ENCODE results near the gene PCGF3. TPM values are rescaled to one million over a fixed set of nuclear protein-coding genes. Genes with fewer than 3 reads are reported as not detected.
A peak's percentile ranks its signal among the peaks of the same experiment; 100 is the strongest.

Gene PCGF3
- polyA plus RNA-seq, 4 donors, result 27.3 to 71.6 (median 55.3) TPM

DNA sequence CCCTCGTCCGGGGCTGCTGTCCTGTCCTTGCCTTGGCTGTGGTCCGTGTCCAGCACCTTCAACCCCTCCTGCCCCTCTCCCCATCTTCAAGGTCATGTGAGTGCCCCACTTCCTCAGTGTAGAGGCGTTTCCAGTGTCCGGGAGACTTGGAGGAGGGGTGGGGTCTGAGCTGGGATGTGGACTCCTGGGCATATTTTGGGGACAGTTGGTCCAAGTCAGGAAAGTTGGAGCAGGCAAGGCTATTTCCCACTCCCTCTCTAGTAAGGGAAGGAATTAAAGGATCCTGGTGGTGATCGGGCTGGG, 3.0 kb downstream of the PCGF3 start:
- Histone ChIP-seq H3K9me3 (ENCODE audit: control insufficient read depth in 2 of 2, insufficient read depth in 1 of 2, low read depth in 1 of 2, low read length in 1 of 2) (no peaks in the 10 kb centered on the region), H3K4me3 (ENCODE audit: low read depth in 1 of 3, low read length in 3 of 3) (no peak overlapping the region), H3K27me3 (ENCODE audit: control insufficient read depth in 3 of 3, insufficient read depth in 3 of 3, low read length in 3 of 3) (no peaks in the 10 kb centered on the region), H3K4me1 (ENCODE audit: control insufficient read depth in 3 of 3, insufficient read depth in 2 of 3, low read depth in 1 of 3, low read length in 2 of 3) (peaks cover 0 to 5% (median 3%) of the 10 kb centered on the region in 3 donors), H3K36me3 (ENCODE audit: control insufficient read depth in 3 of 3, insufficient read depth in 2 of 3, low read depth in 1 of 3, low read length in 3 of 3) (peaks cover 0 to 34% (median 0%) of the 10 kb centered on the region in 3 donors), H3K27ac (ENCODE audit: low read depth in 1 of 3, low read length in 2 of 3) (no peak overlapping the region)
- DNase-seq (no peak), FAIRE-seq (no peak)
- WGBS, 3 donors, result 83 to 94% (median 88%) methylated on average over 6 of the region's 6 CpGs

DNA sequence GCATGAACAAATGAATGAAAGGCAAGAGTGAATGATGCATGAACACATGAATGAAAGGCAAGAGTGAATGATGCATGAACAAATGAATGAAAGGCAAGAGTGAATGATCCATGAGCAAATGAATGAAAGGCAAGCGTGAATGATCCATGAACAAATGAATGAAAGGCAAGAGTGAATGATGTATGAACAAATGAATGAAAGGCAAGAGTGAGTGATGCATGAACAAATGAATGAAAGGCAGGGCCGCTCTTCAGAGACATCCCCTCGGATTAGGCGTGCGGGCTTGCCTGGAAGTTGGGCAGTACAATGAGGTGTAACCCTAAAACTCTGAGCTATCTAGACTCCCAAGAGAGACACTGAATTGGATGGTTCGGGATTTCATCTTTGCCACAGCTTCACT, 3.7 kb downstream of the PCGF3 start:
- no peak for FAIRE-seq
- no peak for DNase-seq
- WGBS, 3 donors, result 95 to 96% (median 95%) methylated on average over 6 of the region's 6 CpGs
- Histone ChIP-seq H3K27ac (ENCODE audit: low read depth in 1 of 3, low read length in 2 of 3) (no peak overlapping the region), H3K4me3 (ENCODE audit: low read depth in 1 of 3, low read length in 3 of 3) (no peak overlapping the region), H3K4me1 (ENCODE audit: control insufficient read depth in 3 of 3, insufficient read depth in 2 of 3, low read depth in 1 of 3, low read length in 2 of 3) (peaks cover 0 to 5% (median 3%) of the 10 kb centered on the region in 3 donors), H3K9me3 (ENCODE audit: control insufficient read depth in 2 of 2, insufficient read depth in 1 of 2, low read depth in 1 of 2, low read length in 1 of 2) (no peaks in the 10 kb centered on the region), H3K36me3 (ENCODE audit: control insufficient read depth in 3 of 3, insufficient read depth in 2 of 3, low read depth in 1 of 3, low read length in 3 of 3) (peaks cover 0 to 42% (median 0%) of the 10 kb centered on the region in 3 donors), H3K27me3 (ENCODE audit: control insufficient read depth in 3 of 3, insufficient read depth in 3 of 3, low read length in 3 of 3) (no peaks in the 10 kb centered on the region)

DNA sequence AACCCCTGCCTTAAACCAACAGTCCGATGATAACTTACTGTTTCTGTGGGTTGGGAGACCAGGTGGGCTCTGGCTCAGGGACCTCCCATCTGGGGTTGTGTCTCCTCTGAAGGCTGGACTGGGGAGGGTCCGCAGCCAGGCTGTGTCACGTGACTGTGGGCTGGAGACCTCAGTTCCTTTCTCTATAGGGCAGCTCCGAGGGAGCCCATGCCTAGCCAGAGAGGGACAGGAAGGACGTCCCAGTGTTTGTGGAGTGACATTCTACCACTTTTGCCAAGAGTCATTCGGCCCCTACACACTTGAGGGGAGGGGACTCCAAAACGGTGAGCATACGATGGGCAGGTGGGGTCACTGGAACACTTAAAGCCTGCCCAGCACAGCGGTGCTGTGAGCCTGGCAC, 4.5 kb downstream of the PCGF3 start:
- DNase-seq (no peak), FAIRE-seq (no peak)
- H3K4me3 ChIP-seq (ENCODE audit: low read depth in 1 of 3, low read length in 3 of 3), result no peak overlapping the region
- peaks cover 0 to 46% (median 0%) of the 10 kb centered on the region in 3 donors for H3K36me3 ChIP-seq (ENCODE audit: control insufficient read depth in 3 of 3, insufficient read depth in 2 of 3, low read depth in 1 of 3, low read length in 3 of 3)
- H3K9me3 ChIP-seq (ENCODE audit: control insufficient read depth in 2 of 2, insufficient read depth in 1 of 2, low read depth in 1 of 2, low read length in 1 of 2), result no peaks in the 10 kb centered on the region
- 76 to 82% (median 78%) methylated on average over 9 of the region's 9 CpGs for WGBS, 3 donors
- no peak overlapping the region for H3K27ac ChIP-seq (ENCODE audit: low read depth in 1 of 3, low read length in 2 of 3)
- no peaks in the 10 kb centered on the region for H3K27me3 ChIP-seq (ENCODE audit: control insufficient read depth in 3 of 3, insufficient read depth in 3 of 3, low read length in 3 of 3)
- peaks cover 0 to 5% (median 3%) of the 10 kb centered on the region in 3 donors for H3K4me1 ChIP-seq (ENCODE audit: control insufficient read depth in 3 of 3, insufficient read depth in 2 of 3, low read depth in 1 of 3, low read length in 2 of 3)

DNA sequence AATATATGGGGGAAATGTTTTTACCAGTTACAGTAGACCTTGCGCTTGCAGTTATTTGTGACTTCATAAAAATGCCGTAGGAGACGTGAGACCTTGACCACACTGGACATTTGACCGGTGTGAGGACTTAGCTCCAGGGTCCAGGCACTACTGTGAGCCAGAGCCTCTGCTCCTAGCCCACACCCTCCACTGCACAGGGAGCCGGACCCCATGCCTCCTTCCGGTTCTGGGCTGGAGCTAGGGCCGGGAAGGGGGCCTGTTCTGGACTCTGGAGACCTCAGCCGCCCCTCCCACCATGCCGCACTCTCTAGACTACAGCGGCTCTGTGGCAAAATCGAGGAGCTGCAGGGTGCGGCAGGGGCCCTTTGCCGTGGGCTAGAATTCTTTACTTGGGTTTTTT, 5.3 kb downstream of the PCGF3 start:
- H3K27ac ChIP-seq (ENCODE audit: low read depth in 1 of 3, low read length in 2 of 3), result no peak overlapping the region
- 89 to 93% (median 92%) methylated on average over 13 of the region's 13 CpGs for WGBS, 3 donors
- no peak for FAIRE-seq
- DNase-seq, result no peak
- H3K36me3 ChIP-seq (ENCODE audit: control insufficient read depth in 3 of 3, insufficient read depth in 2 of 3, low read depth in 1 of 3, low read length in 3 of 3), result peaks cover 0 to 46% (median 0%) of the 10 kb centered on the region in 3 donors
- peaks cover 0 to 5% (median 3%) of the 10 kb centered on the region in 3 donors for H3K4me1 ChIP-seq (ENCODE audit: control insufficient read depth in 3 of 3, insufficient read depth in 2 of 3, low read depth in 1 of 3, low read length in 2 of 3)
- H3K4me3 ChIP-seq (ENCODE audit: low read depth in 1 of 3, low read length in 3 of 3), result no peak overlapping the region
- H3K9me3 ChIP-seq (ENCODE audit: control insufficient read depth in 2 of 2, insufficient read depth in 1 of 2, low read depth in 1 of 2, low read length in 1 of 2), result no peaks in the 10 kb centered on the region
- H3K27me3 ChIP-seq (ENCODE audit: control insufficient read depth in 3 of 3, insufficient read depth in 3 of 3, low read length in 3 of 3), result no peaks in the 10 kb centered on the region

DNA sequence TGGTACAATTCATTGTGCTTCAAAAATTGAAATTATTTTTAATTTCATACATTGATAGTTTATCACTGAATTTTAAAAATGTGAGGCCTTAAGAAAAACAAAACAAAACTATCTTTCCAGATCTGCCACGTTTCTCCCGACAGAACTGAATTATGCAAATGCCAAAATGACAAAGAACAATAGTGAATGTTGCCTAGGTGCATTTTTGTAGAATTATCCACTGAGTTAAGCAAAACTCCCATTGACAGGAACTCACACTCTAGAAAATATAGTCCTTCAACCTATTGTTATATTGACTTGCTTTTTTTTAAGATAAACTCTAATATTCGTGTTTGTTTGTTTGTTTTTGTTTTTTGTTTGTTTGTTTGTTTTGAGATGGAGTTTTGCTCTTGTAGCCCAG, 6.5 kb downstream of the PCGF3 start:
- WGBS, 3 donors, result 60 to 68% (median 66%) methylated on average over 3 of the region's 3 CpGs
- DNase-seq (no peak), FAIRE-seq (no peak)
- H3K9me3 ChIP-seq (ENCODE audit: control insufficient read depth in 2 of 2, insufficient read depth in 1 of 2, low read depth in 1 of 2, low read length in 1 of 2), result no peaks in the 10 kb centered on the region
- H3K36me3 ChIP-seq (ENCODE audit: control insufficient read depth in 3 of 3, insufficient read depth in 2 of 3, low read depth in 1 of 3, low read length in 3 of 3), result peaks cover 0 to 46% (median 0%) of the 10 kb centered on the region in 3 donors
- no peaks in the 10 kb centered on the region for H3K27me3 ChIP-seq (ENCODE audit: control insufficient read depth in 3 of 3, insufficient read depth in 3 of 3, low read length in 3 of 3)
- H3K27ac ChIP-seq (ENCODE audit: low read depth in 1 of 3, low read length in 2 of 3), result no peak overlapping the region
- H3K4me1 ChIP-seq (ENCODE audit: control insufficient read depth in 3 of 3, insufficient read depth in 2 of 3, low read depth in 1 of 3, low read length in 2 of 3), result peaks cover 0 to 5% (median 3%) of the 10 kb centered on the region in 3 donors
- H3K4me3 ChIP-seq (ENCODE audit: low read depth in 1 of 3, low read length in 3 of 3), result no peak overlapping the region

DNA sequence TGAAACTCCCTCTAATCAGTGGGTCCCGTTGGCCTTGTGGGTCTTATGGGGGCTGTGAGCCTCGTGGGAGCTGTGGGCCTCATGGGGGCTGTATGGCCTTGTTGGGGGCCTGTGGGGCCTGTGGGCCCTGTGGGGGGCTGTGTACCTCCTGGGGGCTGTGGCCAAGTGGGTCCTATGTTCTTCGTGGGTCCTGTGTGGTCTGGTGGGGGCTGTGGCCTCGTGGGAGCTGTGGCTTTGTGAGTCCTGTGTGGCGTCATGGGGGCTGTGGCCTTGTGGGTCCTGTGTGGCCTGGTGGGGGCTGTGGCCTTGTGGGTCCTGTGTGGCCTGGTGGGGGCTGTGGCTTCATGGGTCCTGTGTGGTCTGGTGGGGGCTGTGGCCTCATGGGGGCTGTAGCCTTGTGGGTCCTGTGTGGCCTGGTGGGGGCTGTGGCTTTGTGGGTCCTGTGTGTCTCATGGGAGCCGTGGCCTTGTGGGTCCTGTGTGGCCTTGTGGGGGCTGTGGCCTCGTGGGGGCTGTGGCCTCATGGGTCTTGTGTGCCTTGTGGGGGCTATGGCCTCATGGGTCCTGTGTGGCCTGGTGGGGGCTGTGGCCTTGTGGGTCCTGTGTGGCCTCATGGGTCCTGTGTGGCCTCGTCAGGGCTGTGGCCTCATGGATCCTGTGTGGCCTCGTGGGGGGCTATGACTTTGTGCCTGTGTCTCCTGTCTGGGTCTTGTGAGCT, 7.4 kb downstream of the PCGF3 start:
- H3K4me3 ChIP-seq (ENCODE audit: low read depth in 1 of 3, low read length in 3 of 3), result no peak overlapping the region
- H3K9me3 ChIP-seq (ENCODE audit: control insufficient read depth in 2 of 2, insufficient read depth in 1 of 2, low read depth in 1 of 2, low read length in 1 of 2), result no peaks in the 10 kb centered on the region
- H3K27me3 ChIP-seq (ENCODE audit: control insufficient read depth in 3 of 3, insufficient read depth in 3 of 3, low read length in 3 of 3), result no peaks in the 10 kb centered on the region
- peaks cover 0 to 5% (median 0%) of the 10 kb centered on the region in 3 donors for H3K4me1 ChIP-seq (ENCODE audit: control insufficient read depth in 3 of 3, insufficient read depth in 2 of 3, low read depth in 1 of 3, low read length in 2 of 3)
- 78 to 86% (median 85%) methylated on average over 9 of the region's 9 CpGs for WGBS, 3 donors
- no peak for FAIRE-seq
- no peak for DNase-seq
- H3K36me3 ChIP-seq (ENCODE audit: control insufficient read depth in 3 of 3, insufficient read depth in 2 of 3, low read depth in 1 of 3, low read length in 3 of 3), result peaks cover 0 to 47% (median 0%) of the 10 kb centered on the region in 3 donors
- H3K27ac ChIP-seq (ENCODE audit: low read depth in 1 of 3, low read length in 2 of 3), result no peak overlapping the region

DNA sequence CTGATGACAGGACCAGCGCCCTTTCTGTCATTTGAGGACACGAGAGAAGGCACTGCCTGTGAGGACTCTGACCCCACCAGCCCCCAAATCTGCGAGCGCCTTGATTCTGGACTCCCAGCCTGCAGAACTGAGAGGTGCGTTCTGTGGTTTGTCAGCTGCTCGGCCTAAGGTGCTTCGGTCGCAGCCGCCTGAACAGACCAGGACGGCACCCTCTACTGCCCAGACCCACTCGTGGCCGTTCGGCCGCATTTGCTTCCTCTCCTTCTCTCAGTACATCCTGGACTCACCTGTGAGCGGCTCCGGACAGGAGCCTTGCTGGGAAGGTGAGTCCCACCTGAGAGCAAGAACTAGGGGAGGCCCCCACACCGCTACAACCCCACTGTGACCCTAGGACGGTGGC, 8.5 kb downstream of the PCGF3 start:
- Histone ChIP-seq H3K4me1 (ENCODE audit: control insufficient read depth in 3 of 3, insufficient read depth in 2 of 3, low read depth in 1 of 3, low read length in 2 of 3) (no peaks in the 10 kb centered on the region), H3K27me3 (ENCODE audit: control insufficient read depth in 3 of 3, insufficient read depth in 3 of 3, low read length in 3 of 3) (no peaks in the 10 kb centered on the region), H3K27ac (ENCODE audit: low read depth in 1 of 3, low read length in 2 of 3) (no peak overlapping the region), H3K36me3 (ENCODE audit: control insufficient read depth in 3 of 3, insufficient read depth in 2 of 3, low read depth in 1 of 3, low read length in 3 of 3) (peaks cover 0 to 41% (median 0%) of the 10 kb centered on the region in 3 donors), H3K9me3 (ENCODE audit: control insufficient read depth in 2 of 2, insufficient read depth in 1 of 2, low read depth in 1 of 2, low read length in 1 of 2) (no peaks in the 10 kb centered on the region), H3K4me3 (ENCODE audit: low read depth in 1 of 3, low read length in 3 of 3) (no peak overlapping the region)
- no peak for FAIRE-seq
- DNase-seq, result no peak
- 89 to 93% (median 90%) methylated on average over 18 of the region's 18 CpGs for WGBS, 3 donors

DNA sequence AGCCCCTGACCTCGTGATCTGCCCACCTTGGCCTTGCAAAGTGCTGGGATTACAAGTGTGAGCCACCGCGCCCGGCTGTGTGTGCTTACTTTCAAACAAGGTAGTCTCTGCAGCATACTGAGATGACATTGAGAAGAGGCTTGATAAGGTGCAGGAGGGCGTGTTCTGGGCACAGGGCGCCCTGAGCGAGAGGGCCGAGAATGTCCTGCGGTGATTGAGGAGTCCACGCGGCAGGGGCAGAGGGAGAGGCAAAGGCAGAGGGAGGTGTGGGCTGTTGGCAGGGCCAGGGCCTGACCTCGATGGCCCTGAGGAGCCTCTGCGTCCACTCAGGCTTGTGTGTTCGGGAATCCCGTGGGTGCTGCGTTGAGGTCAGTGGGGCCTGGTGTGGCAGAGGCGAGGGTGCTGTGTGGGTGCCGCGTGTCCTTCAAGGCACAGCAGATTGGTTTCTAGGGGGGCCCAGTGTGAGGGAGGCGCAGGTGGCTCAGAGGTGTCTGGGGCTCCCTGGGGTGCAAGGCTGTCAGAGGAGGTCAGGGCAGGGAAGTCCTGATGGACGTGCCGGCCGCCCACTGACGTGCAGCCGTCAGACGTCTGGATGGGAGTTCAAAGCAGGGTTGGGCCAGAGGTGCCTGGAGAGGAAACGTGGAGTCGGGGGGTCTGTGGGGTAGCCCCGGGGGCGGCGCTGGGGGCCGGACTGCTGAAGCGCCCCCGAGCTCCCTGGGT, 12.1 kb downstream of the PCGF3 start:
- Histone ChIP-seq H3K27me3 (ENCODE audit: control insufficient read depth in 3 of 3, insufficient read depth in 3 of 3, low read length in 3 of 3) (no peaks in the 10 kb centered on the region), H3K9me3 (ENCODE audit: control insufficient read depth in 2 of 2, insufficient read depth in 1 of 2, low read depth in 1 of 2, low read length in 1 of 2) (no peaks in the 10 kb centered on the region), H3K27ac (ENCODE audit: low read depth in 1 of 3, low read length in 2 of 3) (no peak overlapping the region), H3K4me1 (ENCODE audit: control insufficient read depth in 3 of 3, insufficient read depth in 2 of 3, low read depth in 1 of 3, low read length in 2 of 3) (no peaks in the 10 kb centered on the region), H3K36me3 (ENCODE audit: control insufficient read depth in 3 of 3, insufficient read depth in 2 of 3, low read depth in 1 of 3, low read length in 3 of 3) (peaks cover 0 to 42% (median 0%) of the 10 kb centered on the region in 3 donors), H3K4me3 (ENCODE audit: low read depth in 1 of 3, low read length in 3 of 3) (no peak overlapping the region)
- FAIRE-seq, result no peak
- WGBS, 3 donors, result 60 to 82% (median 66%) methylated on average over 32 to 34 of the region's 34 CpGs
- DNase-seq, result peak in 1 of 2 donors; percentile 72

Data from small intestine (tissue), 7 donors.